GM21576 (cell line): Measurements from ENCODE around the gene HES5.
A peak's percentile ranks its signal among the peaks of the same experiment; 100 is the strongest.
"Not testable (repeated sequence)": the region's sequence is repeated elsewhere in the genome, so short reads cannot be mapped to it uniquely, and the experiment has no call there.

Experiments
- ATAC-seq: cut with Tn5 transposase; IDR thresholded peaks from one replicate; pipeline ENCODE4 v1.9.1; 2021; ENCODE audit warnings: mild to moderate bottlenecking, moderate library complexity; ENCODE audit not compliant: unreplicated experiment

The HES5 gene

DNA sequence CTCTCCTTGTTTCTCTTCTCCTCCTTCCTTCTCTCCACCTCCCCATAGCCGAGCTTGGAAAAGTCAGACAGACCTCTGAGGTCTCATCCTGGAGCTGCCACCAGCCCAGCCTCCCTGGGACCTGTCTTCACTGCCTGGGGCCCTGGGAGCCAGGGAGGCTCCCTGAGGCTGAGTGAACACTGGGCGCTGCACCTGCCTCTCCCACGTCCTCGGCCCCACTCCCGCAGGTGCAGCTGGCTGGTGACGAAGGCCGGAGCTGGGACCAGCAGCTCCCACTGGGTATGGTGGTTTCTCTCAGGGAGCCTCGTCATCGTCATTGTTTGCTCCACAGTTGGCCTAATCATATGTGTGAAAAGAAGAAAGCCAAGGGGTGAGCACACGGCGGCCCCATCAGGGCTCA lies 31.4 kb upstream of the HES5 start:
- no peak for ATAC-seq

DNA sequence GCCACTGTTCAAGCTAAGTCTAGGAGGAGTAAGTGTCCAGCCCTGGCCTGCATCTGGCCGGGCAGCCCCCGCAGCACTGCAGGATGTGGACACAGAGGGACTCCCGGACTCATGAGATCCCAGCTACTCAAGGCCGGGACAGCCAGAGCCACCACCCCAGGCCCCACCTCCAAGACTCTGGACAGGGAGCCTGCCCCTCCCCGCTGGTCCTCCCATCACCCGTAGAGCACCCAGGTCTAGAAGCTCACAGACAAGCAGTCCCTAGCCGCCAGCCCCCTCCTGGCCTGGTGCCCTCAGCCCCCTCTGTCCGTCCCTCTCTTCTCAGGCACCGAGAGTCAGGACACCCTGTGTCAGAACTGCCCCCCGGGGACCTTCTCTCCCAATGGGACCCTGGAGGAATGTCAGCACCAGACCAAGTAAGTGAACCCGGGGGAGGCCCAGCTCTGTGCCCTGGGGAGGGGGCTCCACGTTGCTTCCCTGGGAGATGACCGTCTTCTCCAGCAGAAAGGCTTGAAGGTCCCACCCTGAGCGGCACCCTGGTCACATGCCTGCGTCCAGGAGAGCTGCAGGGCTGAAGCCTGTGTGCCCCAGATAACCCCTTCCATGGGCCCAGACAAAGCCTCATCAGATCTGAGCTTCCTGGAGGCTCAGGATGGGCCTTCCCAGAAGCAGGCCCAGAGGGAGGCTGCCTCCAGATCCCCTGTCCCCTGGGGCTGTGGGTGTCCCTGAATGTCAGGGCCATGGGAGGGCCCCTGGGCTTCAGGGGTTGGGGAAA lies 30.4 kb upstream of the HES5 start:
- no peak for ATAC-seq

DNA sequence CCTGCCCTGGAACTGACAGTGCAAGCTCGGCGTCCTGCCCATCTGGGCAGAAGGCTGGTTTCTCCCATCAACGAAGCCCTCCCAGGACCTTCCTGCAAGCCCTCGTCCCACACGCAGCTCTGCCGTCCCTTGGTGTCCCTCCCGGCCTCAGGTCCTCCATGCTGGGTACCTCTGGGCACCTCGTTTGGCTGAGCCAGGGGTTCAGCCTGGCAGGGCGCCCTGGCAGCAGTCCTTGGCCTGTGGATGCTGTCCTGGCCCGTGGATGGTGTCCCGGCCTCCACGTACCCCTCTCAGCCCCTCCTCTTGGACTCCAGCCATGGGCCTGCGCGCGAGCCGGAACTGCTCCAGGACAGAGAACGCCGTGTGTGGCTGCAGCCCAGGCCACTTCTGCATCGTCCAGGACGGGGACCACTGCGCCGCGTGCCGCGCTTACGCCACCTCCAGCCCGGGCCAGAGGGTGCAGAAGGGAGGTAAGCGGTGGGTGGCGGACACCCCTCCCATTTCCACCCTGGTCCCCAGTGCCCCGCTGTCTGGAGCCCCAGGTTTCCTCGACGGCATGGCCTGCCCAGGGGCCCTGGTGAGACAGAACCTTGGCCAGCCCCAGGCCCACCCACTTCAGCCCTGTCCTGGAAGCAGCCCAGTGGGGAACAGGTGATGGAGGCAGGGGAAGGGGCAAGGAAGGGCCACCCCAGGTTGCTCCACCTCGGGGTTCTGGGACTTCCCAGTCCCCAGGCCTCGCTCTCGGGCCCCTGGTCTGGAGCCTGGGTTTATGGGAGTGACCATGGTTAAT lies 29.6 kb upstream of the HES5 start:
- no peak for ATAC-seq

DNA sequence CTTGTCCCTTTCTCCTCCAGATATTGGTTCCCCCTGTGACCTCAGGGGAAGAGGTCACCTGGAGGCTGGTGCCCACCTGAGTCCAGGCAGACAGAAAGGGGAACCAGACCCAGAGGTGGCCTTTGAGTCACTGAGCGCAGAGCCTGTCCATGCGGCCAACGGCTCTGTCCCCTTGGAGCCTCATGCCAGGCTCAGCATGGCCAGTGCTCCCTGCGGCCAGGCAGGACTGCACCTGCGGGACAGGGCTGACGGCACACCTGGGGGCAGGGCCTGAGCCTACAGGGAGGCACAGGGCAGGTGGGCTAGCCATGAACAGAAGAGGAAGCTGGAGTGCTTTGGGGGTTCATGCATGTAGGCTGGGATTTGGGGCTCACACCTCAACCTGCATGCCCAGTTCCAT lies 28.8 kb upstream of the HES5 start:
- no peak for ATAC-seq

DNA sequence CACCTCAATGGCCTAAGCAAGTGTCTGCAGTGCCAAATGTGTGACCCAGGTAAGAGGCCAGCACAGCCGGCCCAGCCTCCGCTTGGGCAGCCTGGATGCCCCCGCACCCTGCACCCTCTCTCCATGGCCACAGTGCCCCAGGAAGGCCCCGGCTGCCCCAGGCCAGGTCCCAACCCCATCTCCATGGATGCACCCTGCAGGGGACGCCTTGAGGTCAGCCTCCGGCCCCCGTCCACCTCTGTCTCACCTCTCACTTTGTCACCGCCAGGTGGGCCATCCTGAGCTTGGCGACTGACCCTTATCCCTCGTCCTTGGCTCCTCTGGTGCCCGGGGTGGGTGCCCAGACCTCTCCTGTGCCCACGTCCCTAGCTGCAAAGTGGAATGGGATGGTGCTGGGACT lies 28.4 kb upstream of the HES5 start:
- no peak for ATAC-seq

DNA sequence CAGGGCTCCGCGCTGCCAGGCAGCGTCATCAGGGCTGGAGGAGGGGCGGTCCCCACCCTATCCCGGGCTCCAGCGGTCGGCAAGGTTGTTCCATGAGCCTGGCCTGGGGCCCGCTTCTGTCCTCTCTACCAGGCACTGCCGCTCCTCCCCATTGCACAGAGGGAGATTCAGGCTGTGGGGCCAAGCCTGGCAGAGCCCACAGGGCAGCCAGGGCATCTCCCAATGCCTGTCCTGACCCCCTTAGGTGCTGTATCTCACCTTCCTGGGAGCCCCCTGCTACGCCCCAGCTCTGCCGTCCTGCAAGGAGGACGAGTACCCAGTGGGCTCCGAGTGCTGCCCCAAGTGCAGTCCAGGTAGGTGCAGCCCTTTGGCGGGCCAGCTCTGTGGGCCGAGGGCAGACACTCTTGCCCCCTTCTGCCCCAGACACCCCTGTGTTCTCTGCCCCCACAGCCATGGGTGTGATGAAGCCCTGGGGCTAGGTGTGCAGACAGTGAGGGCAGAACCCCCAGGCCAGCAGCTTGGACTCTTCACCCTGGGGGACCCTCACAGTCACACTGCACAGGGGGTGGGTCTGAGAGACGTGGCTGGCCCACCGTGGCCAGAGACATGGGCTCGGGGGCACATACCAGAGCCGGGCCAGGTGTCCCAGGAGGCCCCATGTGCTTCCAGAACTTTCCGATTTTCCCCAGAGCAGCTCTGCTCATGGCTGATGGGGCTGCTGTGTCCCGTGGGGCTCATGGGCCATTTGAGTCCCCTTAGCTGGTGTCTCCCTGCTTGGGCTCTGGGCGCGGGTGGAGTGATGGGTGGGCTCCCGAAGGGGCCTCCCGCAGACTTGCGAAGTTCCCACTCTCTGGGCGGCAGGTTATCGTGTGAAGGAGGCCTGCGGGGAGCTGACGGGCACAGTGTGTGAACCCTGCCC lies 27.7 kb upstream of the HES5 start:
- ATAC-seq = no peak

DNA sequence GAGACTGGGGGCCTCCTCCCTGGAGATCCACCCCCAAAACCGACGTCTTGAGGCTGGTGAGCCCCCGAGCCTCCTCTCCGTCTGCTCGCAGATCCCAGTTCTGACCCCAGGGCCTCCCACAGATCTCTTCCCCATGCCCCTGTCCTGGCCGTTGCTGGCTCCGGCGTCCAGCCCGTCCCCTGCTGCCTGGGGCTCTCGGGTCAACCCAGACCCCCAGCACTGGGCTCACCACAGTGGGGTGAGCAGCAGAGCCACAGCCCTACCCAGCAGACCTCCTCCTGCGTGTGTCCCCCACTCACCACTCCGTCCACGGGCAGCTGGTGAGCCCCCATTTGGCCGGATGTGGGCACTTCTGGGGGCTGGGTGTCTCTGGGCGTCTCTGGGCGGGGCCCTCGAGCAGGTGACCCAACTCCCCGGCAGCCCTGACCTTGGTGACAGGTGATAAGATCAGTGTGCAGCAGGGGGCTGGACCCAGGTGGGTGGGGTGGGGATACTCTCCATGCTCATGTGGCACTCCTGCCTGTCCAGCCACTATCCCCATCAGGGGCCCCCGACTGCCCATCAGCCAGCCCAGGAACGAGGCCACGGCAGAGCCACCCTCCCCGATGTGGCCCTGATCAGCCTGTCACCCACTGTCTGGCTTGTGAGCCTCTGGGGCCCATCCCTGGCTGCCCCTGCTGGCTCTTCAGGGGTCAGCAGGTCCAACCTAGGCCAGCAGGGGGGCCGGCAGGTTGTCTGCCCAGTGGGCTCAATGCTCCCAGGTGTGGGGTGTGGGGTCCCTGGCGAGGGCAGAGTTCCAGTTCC lies 26.8 kb upstream of the HES5 start:
- no peak for ATAC-seq

DNA sequence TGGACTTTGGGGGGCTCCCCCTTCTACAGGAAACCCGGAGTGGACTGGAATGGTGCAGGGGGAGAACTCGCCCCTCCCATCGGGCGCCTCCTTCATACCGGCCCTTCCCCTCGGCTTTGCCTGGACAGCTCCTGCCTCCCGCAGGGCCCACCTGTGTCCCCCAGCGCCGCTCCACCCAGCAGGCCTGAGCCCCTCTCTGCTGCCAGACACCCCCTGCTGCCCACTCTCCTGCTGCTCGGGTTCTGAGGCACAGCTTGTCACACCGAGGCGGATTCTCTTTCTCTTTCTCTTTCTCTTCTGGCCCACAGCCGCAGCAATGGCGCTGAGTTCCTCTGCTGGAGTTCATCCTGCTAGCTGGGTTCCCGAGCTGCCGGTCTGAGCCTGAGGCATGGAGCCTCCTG lies 26.2 kb upstream of the HES5 start, which contains the start of gene TNFRSF14:
Gene TNFRSF14 (plus strand): TSS at position 95 of the 401 bp plus-strand sequence. CDS start 294 bp downstream, at position 389.
- ATAC-seq = peak; percentile 23

DNA sequence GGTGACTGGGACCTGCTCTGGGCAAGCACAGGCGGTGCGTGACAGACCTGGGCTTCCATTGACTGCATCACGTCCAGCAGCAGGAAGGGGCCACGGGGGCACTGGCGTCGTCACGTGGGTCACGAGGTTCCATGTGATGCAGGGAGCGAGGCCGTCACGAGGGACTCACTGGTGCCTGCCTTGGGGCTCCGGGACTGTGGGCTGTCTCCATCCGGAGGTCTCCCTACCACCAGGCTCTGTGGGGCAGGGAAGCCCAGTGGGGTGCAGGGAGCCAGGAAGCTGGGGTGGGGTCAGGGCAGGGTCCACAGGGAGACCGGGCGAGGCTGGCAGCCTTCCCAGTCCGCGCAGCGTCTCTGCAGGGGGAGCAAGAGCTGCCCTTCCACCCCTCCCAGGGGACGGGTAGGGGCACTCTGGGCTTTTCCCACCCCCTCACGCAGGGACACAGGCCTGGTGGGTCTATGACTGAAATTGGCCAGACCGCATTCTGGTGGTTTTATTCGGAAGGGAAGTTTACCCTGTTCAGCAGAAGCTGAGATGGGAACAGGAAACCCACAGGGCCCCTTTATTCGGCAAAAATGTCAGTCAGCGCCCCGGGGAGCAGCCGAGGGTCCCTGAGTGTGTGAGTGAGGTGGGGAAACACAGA lies 25.7 kb upstream of the HES5 start:
- ATAC-seq = peak; percentile 31

DNA sequence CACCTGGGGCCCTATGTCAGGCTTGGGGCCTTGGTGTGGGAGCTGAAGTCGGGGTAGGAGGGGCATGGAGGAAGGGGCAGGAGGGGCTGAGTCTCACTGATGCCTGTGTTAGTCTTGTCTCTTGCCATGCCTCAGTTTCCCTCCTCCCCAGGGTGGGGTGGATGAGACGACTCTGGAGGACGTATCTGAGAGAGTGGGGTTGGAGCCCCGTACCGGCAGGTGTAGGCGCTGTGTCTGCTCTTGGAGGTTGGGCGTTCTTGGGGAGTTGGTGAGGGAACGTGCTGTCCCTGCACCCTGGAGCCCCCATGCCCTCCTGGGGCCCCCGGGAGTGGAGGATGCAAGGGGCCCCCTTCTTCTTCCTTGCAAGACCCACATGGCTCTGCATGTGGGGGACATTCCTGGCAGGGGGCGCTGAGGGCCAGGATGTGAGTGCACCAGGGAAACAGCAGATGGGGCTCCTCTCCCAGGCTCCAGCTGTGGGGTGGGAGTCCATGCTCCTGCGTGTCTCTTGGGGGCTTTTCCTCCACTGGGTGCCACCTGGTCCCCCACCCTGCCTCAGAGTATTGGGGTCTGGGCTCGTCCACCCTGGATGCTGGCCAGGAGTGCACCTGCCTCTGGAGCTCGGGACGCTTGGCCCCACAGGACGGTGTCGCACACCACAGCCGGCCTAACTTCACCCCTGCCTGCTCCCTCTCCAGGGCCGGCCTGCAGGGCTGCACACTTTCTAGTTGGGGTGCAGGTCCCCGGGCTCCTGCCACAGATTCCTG lies 24.7 kb upstream of the HES5 start:
- ATAC-seq = no peak

DNA sequence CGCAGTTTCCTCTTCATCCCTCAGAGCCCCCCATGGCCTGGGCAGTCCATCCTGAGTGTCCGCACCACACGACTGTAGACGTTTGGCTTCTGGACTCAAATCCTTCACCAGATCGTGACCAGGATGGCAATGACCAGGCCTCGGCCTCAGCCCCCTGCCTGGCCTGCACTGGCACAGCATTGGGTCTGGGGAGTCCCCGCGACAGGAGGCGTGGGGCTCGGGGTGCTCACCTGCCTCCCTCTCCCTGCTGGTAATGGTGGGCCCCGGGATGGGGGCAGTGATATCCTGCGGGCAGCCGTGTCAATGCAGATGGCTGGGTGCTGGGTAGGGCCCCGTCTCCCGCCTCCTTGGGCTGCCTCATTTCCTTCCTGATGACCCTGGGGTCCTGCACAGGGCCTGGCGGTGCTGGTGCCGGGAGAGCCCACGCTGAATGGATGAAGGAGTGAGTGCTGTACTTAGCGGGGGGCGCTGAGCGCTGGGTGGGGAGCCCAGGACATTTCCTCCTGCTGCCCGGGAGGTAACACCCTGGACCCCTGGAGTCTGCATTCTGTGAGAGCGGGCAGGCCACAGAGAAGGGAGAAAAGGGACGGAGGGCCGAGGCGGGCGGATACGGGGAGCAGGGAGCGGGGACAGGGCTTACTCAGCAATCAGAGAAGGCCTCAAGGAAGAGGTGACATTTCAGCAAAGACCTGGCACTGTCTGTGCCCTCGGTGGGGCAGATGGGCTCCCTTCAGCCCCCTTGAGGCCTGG lies 24.0 kb upstream of the HES5 start:
- ATAC-seq = no peak

DNA sequence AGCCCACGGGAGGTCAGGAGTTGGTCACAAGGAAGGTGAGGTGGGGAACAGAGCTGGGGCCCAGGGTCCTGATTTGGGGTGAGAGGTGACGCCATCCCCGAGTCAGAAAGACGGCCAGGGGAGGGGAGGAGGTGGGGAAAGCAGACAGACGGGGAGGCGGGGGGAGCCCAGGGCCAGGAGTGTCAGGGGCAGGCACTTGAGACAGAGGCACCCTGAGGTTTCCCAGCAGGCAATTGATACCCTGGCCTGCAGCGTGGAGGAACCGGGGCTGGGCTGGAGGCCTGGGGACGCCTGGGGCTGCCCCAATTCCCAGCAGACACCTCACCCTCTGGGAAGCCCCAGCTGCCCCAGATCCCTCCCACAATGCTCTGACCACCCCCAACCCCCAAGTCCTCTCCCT lies 23.0 kb upstream of the HES5 start:
- ATAC-seq = not testable (repeated sequence)

DNA sequence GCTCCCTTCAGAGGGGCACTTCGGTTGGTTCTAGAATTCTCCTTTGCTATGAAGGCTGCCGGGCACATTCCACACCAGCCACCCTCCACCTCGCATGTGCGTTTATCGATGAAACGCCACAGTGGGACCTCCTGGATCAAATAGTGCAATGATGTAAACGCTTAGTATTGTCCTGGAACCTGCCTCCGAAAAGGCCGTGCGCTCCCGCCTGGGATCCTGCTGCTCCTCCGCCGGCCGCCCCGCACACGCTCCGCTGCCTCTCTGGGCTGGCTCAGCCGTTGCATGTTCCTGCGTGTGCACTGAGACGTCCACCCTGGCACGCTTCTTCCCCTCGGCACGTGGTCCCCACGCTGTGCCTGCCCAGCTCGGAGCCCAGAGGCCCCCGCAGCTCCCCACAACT lies 22.1 kb upstream of the HES5 start:
- ATAC-seq = no peak

DNA sequence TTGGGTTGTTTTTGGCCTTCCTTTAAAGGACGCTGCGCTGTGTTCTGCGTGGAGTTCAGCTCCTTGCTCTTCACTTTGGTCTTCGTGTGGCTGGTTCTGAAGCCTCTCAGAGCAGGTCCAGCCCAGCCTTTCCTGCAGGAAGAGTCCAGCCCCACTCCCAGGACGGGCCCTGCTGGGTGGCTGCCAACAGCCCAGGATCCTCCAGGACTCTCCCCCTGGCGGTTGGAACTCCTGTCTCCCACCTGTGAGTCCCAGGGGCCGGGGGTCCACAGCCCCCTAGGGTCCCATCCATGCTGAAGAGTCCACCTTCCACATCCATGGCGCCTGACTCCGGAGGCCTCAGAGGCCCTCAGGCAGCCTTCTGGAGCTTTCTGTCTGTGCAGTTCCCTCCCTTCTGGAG lies 21.5 kb upstream of the HES5 start:
- ATAC-seq = not testable (repeated sequence)

DNA sequence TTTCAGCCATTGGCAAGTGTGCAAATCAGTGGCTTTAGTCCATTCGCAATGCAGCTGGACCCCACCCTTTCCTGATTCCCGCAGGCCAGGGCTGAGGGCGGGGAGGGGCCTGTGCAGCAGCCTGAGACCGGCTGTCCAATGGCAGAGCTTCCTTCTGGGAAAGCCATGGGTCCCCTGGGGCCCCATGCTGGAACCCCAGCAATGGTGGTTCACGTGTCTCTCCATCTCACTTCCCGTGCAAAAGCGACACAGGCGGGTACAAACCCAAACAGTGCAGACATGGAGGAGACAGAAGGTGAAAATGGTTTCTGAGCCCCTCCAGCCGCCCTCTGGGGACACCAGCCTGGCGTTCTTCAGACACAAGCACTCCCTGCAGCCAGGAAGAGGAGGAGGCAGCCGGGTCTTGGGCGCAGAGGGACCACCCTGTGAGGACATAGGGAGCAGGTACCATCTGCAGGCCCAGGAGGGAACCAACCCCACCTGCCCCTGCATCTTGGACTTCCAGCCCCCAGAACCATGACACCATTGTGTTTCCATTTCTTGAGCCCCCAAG lies 20.3 kb upstream of the HES5 start:
- ATAC-seq = not testable (repeated sequence)

DNA sequence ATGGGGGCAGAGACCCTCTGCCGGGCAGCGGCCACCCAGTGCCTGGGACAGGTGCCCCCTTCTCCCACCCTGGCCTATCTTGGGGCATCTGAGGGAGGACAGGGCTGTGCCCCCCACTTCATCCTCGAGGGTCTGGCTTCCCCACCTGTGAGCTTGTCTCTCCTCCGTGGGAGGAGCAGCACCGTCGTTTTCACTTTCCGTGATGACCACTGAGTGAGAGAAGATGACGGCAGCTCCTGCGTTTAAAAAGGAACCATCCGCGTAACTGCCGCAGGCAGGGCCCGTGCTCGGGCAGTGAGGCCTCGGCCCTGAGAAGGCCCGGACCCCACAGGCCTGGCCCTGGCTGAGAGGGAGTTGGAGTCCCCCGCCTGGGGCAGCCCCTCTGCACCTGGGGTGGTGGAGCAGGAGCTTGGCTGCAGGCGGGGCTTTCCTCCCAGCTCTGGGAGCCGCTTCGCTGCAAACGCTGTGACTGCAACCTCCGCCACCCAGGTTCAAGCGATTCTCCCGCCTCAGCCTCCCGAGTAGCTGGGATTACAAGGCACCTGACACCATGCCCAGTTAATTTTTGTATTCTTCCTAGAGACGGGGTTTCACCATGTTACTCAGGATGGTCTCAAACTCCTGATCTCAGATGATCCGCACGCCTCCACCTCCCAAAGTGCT lies 19.4 kb upstream of the HES5 start:
- ATAC-seq = not testable (repeated sequence)

DNA sequence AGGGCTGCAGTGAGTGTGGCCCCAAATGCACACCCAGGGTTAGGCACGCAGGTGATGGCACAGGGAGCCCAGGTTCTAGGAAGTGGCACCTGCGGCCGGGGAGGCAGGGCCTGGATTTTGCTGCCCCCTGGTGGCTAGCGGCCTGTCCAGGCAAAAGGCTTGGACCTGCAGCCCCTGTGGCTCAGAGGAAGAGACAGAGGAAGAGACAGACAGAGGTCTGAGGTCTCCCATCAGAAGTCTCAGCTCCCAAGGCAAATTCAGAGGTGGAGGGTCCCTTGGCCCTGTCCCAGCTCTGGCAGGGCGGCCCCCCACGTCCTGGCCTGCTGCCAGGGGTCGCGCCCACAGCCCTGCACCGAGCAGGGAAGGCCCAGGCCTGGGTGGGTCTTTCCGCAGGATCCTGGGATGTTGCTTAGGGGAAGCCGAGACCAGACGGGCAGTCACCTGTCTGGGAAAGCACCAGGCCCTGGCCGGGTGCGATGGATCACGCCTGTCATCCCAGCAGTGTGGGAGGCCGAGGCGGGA lies 18.1 kb upstream of the HES5 start:
- ATAC-seq = no peak
